GM21786 (cell line): ENCODE data around the gene HMGB2.

Experiments used
- ATAC-seq: cut with Tn5 transposase; IDR thresholded peaks from one replicate; pipeline ENCODE4 v1.9.1; 2021; ENCODE audit not compliant: unreplicated experiment

Gene HMGB2

DNA sequence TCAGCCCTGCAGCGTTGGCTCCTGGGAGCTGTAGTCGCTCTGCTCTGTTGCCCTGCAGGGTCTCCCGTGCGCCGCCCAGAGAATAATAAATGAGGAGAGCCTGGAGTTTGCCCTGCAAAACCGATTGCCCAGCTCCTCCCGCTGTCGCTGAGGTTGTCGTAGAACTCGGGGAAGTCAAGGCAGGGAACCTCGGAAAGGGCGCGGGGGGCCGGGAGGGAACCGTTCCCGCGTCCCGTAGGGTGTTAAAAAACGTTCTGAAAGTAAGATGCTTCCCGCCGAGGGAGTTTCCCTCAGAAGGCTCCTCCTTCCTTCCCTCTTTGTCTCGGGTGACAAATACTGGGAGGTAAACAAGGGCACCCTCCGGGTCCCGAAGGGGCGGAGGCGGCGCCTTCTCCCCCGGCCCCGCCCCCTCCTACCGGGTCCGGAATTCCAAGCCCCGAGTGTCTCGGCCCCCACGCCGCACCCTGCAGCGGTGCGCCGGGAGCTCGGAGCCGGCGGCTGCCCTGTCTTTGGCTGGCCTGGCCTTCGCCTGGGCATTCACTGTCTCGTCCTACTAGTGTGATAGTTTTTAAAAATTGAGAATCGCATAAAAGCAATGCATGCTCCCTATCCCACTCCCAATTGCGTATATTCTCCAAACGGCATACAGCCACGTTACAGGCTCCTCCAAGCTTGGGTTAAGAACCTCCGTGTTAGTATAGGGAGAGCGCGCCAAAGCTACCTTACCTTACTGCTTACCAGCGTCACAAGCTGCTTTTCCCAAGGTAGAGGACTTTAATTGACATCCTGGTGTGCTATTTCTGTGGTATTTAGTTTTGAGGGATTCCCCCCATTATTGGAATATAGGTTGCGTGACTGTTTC is 964 bp upstream of the HMGB2 start:
- ATAC-seq = peak; percentile 31

DNA sequence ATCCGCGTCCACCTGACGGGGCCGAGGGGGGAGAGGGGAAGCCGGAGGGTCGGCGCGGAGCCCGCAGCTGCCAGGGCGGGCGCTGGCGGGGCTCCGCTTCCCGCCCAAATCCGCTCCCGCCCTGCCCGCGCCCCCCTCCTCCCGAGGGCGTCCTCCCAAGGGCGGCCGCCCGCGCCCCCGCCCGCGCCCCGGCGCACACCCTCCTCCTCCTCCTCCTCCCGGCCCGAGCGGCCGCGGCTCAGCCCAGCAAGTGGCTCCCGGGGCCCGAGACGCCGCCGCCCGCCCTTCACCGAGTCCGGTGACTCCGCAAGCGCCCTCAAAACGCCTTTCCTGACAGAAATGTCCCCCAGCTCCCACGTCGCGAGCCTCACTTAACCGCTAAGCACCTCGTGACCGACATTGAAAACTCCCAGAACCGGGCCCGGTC is 487 bp downstream of the HMGB2 start:
- no peak for ATAC-seq

GRCh38 chr4:173332963-173333657 is 1.0 kb downstream of the HMGB2 start:
- ATAC-seq = no peak

DNA sequence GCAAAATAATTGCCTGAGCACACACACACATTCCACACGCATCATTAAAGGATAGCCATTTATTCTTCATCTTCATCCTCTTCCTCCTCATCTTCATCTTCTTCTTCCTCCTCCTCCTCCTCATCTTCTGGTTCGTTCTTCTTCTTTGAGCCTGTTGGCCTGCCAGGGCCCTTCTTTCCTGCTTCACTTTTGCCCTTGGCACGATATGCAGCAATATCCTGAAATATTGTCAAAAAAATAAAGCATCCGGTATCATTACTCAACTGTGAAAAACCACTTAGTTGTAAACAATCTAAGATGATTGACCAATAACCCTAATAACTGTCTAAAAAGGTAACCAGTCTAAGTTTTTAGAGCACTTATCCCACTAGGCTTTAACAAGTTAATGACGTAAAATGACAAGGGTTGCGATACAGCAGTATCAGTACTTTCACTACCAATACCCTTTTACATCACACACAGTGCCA is 2.1 kb downstream of the HMGB2 start:
- ATAC-seq = no peak

GRCh38 chr4:173330590-173330989 is 3.6 kb downstream of the HMGB2 start:
- ATAC-seq = no peak

DNA sequence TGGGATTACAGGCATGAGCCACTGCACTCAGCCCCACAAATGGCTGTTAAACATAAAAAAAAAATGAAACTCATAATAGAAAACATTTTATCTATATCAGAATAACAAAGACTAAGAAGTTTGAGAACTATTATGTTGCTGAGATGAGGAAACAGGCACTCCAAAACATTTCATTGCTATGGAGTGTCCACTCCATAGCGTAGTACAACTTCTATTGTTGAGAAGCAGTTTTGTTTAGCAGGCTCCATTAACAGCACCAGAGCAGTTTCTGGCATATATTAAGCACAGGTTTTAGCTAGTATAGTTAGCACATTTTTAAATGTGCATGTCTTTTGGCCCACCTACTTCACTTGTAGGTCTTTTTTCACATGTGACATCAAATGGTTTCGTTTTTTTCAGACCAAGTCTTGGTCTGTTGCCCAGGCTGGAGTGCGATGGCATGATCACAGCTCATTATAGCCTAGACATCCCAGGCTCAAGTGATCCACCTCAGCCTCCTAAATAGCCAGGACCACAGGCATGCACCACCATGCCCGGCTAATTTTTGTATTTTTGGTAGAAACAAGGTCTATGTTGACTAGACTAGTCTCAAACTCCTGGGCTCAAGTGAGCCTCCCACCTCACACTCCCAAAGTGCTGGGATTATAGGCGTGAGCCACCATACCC is 5.8 kb downstream of the HMGB2 start:
- no peak for ATAC-seq

DNA sequence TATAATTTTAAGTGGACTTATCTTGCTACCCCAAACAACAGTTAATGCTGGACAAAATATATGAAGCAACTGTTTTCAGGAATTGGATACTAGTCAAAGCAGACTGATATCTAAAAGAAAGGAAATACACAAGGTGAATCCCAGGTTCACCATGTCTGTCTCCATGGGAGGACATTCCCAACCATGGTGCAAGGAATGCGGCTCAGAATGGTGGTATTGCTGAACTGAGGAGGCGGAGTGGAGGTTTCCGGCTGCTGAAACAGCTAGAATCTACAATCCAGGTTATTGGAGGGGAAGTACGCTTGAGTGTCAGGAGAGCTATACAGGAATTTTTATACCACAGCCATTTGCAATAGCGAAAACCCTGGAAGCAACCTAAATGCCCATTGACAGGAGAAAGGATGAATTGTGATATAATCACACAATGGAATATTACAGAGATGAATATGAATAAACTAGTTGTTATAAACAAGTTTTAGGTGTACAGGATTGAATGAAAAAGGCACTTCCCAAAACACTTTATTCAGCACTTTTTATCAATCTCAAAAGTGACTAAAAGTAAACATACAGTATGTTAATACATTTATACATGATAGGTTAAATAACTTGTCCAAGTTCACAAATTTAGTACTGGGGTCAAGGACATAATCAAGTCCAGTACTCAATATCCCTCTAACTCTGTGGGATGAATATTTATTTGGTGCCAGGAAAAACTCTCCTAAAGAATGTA is 9.0 kb downstream of the HMGB2 start:
- ATAC-seq = no peak

GRCh38 chr4:173319696-173320095 is 14.5 kb downstream of the HMGB2 start:
- no peak for ATAC-seq

GRCh38 chr4:173318648-173319211 is 15.4 kb downstream of the HMGB2 start:
- no peak for ATAC-seq

GRCh38 chr4:173318240-173318639 is 15.9 kb downstream of the HMGB2 start:
- ATAC-seq = no peak

- no peak for ATAC-seq
Observed at GRCh38 chr4:173317004-173317403, 17.2 kb downstream of the HMGB2 start.

- no peak for ATAC-seq
Observed at GRCh38 chr4:173316060-173316459, 18.1 kb downstream of the HMGB2 start.

- no peak for ATAC-seq
Observed at GRCh38 chr4:173314715-173315114, 19.4 kb downstream of the HMGB2 start.

- no peak for ATAC-seq
Observed at GRCh38 chr4:173311368-173311767, 22.8 kb downstream of the HMGB2 start.

- no peak for ATAC-seq
Observed at GRCh38 chr4:173307778-173308177, 26.4 kb downstream of the HMGB2 start.

GRCh38 chr4:173301518-173302201 is 32.5 kb downstream of the HMGB2 start:
- no peak for ATAC-seq

GRCh38 chr4:173294444-173294843 is 39.7 kb downstream of the HMGB2 start:
- ATAC-seq = no peak

DNA sequence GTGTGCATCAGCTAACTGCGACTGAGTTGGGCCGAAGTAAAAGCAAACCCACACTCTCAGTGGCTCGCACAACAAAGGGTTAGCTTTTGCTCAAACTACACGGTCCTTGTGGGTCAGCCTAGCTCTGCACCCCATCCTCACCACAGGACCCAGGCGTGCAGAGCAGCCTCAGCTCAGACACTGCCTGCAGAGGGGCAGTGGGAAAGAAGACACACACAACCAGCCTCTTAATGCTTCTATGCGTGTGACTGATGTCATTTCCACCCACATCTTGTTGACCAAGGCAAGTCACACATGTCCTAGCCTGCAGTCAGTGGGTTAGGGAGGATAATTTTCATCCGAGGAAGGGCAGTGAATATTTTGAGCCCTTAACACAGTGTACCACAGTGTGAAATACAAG is 40.5 kb downstream of the HMGB2 start:
- ATAC-seq = no peak

- ATAC-seq = no peak
Observed at GRCh38 chr4:173291899-173292298, 42.3 kb downstream of the HMGB2 start.

DNA sequence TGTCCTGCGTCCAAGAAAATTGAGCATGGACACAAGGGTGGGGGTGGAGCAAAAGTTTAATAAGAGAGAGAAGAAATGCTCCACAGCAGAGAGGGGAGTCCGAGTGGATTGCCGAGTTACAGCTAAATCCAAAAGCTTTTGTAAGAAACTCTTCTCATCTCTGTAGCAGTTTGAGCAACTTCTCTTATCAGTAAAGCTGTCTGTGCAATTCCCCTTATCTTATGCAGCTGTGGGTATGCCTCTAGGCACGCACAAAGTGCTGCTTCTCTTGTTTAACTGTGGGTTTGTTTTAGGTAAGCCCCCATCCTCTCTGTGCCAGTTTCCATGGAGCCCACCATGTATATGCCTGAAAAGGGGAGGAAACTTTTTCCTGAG is 44.8 kb downstream of the HMGB2 start:
- ATAC-seq = no peak
